Mesenchymal stem cell (in vitro differentiated cells and primary cell): ENCODE data around the gene NLE1.

ENCODE experiments used
- DNase-seq: peaks from one replicate; pipeline ENCODE4 v3.0.0-alpha.2; 2013
- H2AFZ ChIP-seq: one replicate; pipeline ENCODE4 v1.6.1; 2013; ENCODE audit warnings: low read depth, mild to moderate bottlenecking, control low read depth, inconsistent platforms, low read length, moderate library complexity
- H2AK5ac ChIP-seq: 2 replicates; pipeline ENCODE4 v1.6.1; 2013; ENCODE audit warnings: low read length, moderate library complexity, mild to moderate bottlenecking, inconsistent platforms; ENCODE audit not compliant: severe bottlenecking
- H2BK120ac ChIP-seq: one replicate; pipeline ENCODE4 v1.6.1; 2013; ENCODE audit warnings: low read depth, mild to moderate bottlenecking, inconsistent platforms, low read length, moderate library complexity
- H2BK12ac ChIP-seq, 2 experiments: one replicate each; pipeline ENCODE4 v1.6.1; 2013; ENCODE audit warnings: inconsistent platforms in 2 of 2, low read length in 2 of 2, mild to moderate bottlenecking in 2 of 2, moderate library complexity in 2 of 2, control low read depth in 1 of 2
- H2BK15ac ChIP-seq: one replicate; pipeline ENCODE4 v1.6.1; 2013; ENCODE audit warnings: mild to moderate bottlenecking, low read depth, inconsistent platforms; ENCODE audit not compliant: poor library complexity, severe bottlenecking
- H2BK5ac ChIP-seq: 2 replicates; pipeline ENCODE4 v1.6.1; 2013; ENCODE audit warnings: low read depth, mild to moderate bottlenecking, low read length, control low read depth, inconsistent platforms; ENCODE audit not compliant: poor library complexity, severe bottlenecking
- H3K14ac ChIP-seq, 2 experiments: one replicate each; pipeline ENCODE4 v1.6.1; 2013; ENCODE audit warnings: inconsistent platforms in 2 of 2, low read length in 2 of 2, control low read depth in 1 of 2, mild to moderate bottlenecking in 1 of 2, moderate library complexity in 1 of 2
- H3K18ac ChIP-seq, 2 experiments: one replicate each; pipeline ENCODE4 v1.6.1; 2013; ENCODE audit warnings: inconsistent platforms in 2 of 2, low read length in 2 of 2, control low read depth in 1 of 2, low read depth in 1 of 2, mild to moderate bottlenecking in 1 of 2
- H3K23ac ChIP-seq, 2 experiments: one replicate each; pipeline ENCODE4 v1.6.1; 2013; ENCODE audit warnings: inconsistent platforms in 2 of 2, low read length in 2 of 2, mild to moderate bottlenecking in 2 of 2, moderate library complexity in 2 of 2, control low read depth in 1 of 2
- H3K27ac ChIP-seq: 2 replicates; pipeline ENCODE4 v1.5.1; 2013; ENCODE audit warnings: mild to moderate bottlenecking, moderate library complexity, low read length, control low read depth, inconsistent platforms; ENCODE audit not compliant: poor library complexity, severe bottlenecking
- H3K27me3 ChIP-seq, 2 experiments: 2 replicates each; pipeline versions ENCODE4 v1.6.1 to v1.7.0; 2013; ENCODE audit warnings: low read length in 2 of 2, mild to moderate bottlenecking in 2 of 2, moderate library complexity in 2 of 2, control low read depth in 1 of 2, inconsistent platforms in 1 of 2; ENCODE audit not compliant: control insufficient read depth in 1 of 2, insufficient read depth in 1 of 2
- H3K36me3 ChIP-seq, 2 experiments: 2 replicates each; pipeline versions ENCODE4 v1.6.1 to v1.7.0; 2013; ENCODE audit warnings: low read length in 2 of 2, control low read depth in 1 of 2, inconsistent platforms in 1 of 2, low read depth in 1 of 2, mild to moderate bottlenecking in 1 of 2; ENCODE audit not compliant: insufficient read depth in 2 of 2, control insufficient read depth in 1 of 2
- H3K4ac ChIP-seq, 2 experiments: one replicate each; pipeline ENCODE4 v1.6.1; 2013; ENCODE audit warnings: inconsistent platforms in 2 of 2, low read length in 2 of 2, mild to moderate bottlenecking in 2 of 2, moderate library complexity in 2 of 2, control low read depth in 1 of 2, low read depth in 1 of 2
- H3K4me1 ChIP-seq: 2 replicates; pipeline ENCODE4 v1.6.1; 2013; ENCODE audit warnings: low read depth, low read length, control low read depth; ENCODE audit not compliant: control insufficient read depth, insufficient read depth
- H3K4me2 ChIP-seq: 2 replicates; pipeline ENCODE4 v1.6.1; 2013; ENCODE audit warnings: low read length, mild to moderate bottlenecking, inconsistent platforms; ENCODE audit not compliant: poor library complexity, severe bottlenecking
- H3K4me3 ChIP-seq, 2 experiments: 2 replicates each; pipeline versions ENCODE4 v1.5.1 to v1.7.0; 2013; ENCODE audit warnings: low read length in 2 of 2, mild to moderate bottlenecking in 2 of 2, control low read depth in 1 of 2, low read depth in 1 of 2; ENCODE audit not compliant: insufficient read depth in 1 of 2
- H3K79me1 ChIP-seq: replicated peaks from 2 replicates; pipeline ENCODE4 v1.6.1; 2013; ENCODE audit warnings: mild to moderate bottlenecking, control low read depth, low read length, inconsistent platforms; ENCODE audit not compliant: poor library complexity, severe bottlenecking
- H3K9ac ChIP-seq: 2 replicates; pipeline ENCODE4 v1.7.0; 2013; ENCODE audit warnings: mild to moderate bottlenecking, low read length, moderate library complexity
- H3K9me3 ChIP-seq: 2 replicates; pipeline ENCODE4 v1.7.0; 2013; ENCODE audit warnings: mild to moderate bottlenecking, low read length; ENCODE audit not compliant: control insufficient read depth
- H4K8ac ChIP-seq: one replicate; pipeline ENCODE4 v1.6.1; 2013; ENCODE audit warnings: inconsistent platforms, mild to moderate bottlenecking, low read length, moderate library complexity
- H4K91ac ChIP-seq: one replicate; pipeline ENCODE4 v1.6.1; 2013; ENCODE audit warnings: mild to moderate bottlenecking, low read length, inconsistent platforms
- WGBS: methylation state at CpG from one replicate; pipeline ENCODE4 v1.1.7; 2013; ENCODE audit warnings: mixed read lengths; 5-methylcytosine and 5-hydroxymethylcytosine counted together

NLE1 gene

DNA sequence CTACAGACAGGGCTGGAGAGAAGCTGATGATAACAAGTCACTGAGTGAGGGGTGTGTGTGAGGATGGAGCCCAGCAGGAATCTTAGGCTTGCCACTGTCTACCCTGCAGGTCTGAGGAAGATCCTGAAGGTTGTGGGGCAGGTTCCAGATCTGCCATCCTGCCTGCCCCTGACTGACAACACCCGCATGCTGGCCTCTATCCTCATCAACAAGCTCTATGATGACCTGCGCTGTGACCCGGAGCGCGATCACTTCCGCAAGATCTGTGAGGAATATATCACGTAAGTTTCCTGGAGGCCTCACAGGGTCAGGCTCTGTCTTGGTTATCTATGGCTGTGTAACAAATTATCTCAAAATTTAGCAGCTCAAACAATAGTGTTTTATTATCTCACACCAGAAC, 21.8 kb upstream of the NLE1 start:
- no peak overlapping the region for H2BK12ac ChIP-seq
- H3K4me1 ChIP-seq, result no peaks in the 10 kb centered on the region
- WGBS, result 100% methylated on average over 7 of the region's 7 CpGs
- H3K79me1 ChIP-seq, result no peaks in the 10 kb centered on the region
- H2BK120ac ChIP-seq, result no peak overlapping the region
- H3K18ac ChIP-seq, result no peak overlapping the region
- H3K4me3 ChIP-seq, result no peak overlapping the region
- no peak overlapping the region for H4K8ac ChIP-seq
- no peaks in the 10 kb centered on the region for H3K36me3 ChIP-seq
- H3K27me3 ChIP-seq, result peaks cover 23 to 26% of the 10 kb centered on the region in 2 experiments
- no peak overlapping the region for H2AFZ ChIP-seq
- H3K23ac ChIP-seq, result no peak overlapping the region
- no peak overlapping the region for H4K91ac ChIP-seq
- no peak overlapping the region for H2BK5ac ChIP-seq
- no peak overlapping the region for H2AK5ac ChIP-seq
- H3K9ac ChIP-seq, result no peak overlapping the region
- H2BK15ac ChIP-seq, result no peak overlapping the region
- H3K27ac ChIP-seq, result no peak overlapping the region
- H3K4me2 ChIP-seq, result no peak overlapping the region
- H3K14ac ChIP-seq, result no peak overlapping the region
- H3K4ac ChIP-seq, result no peak overlapping the region
- no peak for DNase-seq
- H3K9me3 ChIP-seq, result no peaks in the 10 kb centered on the region

GRCh38 chr17:35162755-35163154, 20.7 kb upstream of the NLE1 start:
- H3K14ac ChIP-seq, result no peak overlapping the region
- no peak overlapping the region for H2BK12ac ChIP-seq
- H4K8ac ChIP-seq, result no peak overlapping the region
- WGBS, result 76% methylated on average over 4 of the region's 4 CpGs
- no peak overlapping the region for H3K4me2 ChIP-seq
- no peak overlapping the region for H3K9ac ChIP-seq
- no peak for DNase-seq
- no peak overlapping the region for H2BK15ac ChIP-seq
- H2AFZ ChIP-seq, result no peak overlapping the region
- peaks cover 23 to 29% of the 10 kb centered on the region in 2 experiments for H3K27me3 ChIP-seq
- H3K36me3 ChIP-seq, result no peaks in the 10 kb centered on the region
- no peak overlapping the region for H2BK120ac ChIP-seq
- no peak overlapping the region for H4K91ac ChIP-seq
- H3K4ac ChIP-seq, result no peak overlapping the region
- H3K27ac ChIP-seq, result no peak overlapping the region
- no peak overlapping the region for H2AK5ac ChIP-seq
- no peaks in the 10 kb centered on the region for H3K79me1 ChIP-seq
- H3K4me3 ChIP-seq, result no peak overlapping the region
- H3K23ac ChIP-seq, result no peak overlapping the region
- no peaks in the 10 kb centered on the region for H3K4me1 ChIP-seq
- H3K9me3 ChIP-seq, result no peaks in the 10 kb centered on the region
- H3K18ac ChIP-seq, result no peak overlapping the region
- no peak overlapping the region for H2BK5ac ChIP-seq

DNA sequence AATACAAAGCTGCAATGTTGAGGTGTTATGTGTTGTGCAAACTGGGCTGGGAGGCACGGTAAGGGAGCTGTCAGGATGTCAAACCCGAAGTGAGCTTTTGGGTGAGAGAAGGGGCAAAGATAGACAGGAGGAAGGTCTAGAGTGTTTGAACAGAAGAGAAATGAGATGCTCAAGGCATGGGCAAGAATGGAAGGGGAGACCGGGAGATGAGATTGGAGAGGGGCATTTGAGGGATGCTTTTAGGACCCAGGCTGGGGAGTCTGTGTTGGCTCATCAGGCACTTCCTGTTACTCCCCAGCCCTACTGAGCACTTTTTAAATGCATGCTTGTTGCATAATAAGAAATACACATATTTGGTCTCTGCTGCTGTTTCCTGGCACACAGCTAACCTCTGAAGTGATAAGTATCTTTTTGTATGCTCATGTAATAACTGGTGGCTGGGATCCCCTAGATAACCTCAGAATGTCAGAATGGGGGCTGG, 19.2 kb upstream of the NLE1 start:
- 55% methylated on average over 3 of the region's 3 CpGs for WGBS
- DNase-seq, result no peak
- no peak overlapping the region for H2AK5ac ChIP-seq

GRCh38 chr17:35160354-35161201, 18.5 kb upstream of the NLE1 start:
- no peak overlapping the region for H3K27ac ChIP-seq
- H2BK15ac ChIP-seq, result no peak overlapping the region
- no peak overlapping the region for H2BK5ac ChIP-seq
- H3K18ac ChIP-seq, result no peak overlapping the region
- no peak overlapping the region for H3K9ac ChIP-seq
- H2BK12ac ChIP-seq, result no peak overlapping the region
- H3K4me3 ChIP-seq, result no peak overlapping the region
- no peaks in the 10 kb centered on the region for H3K9me3 ChIP-seq
- H3K4me2 ChIP-seq, result no peak overlapping the region
- WGBS, result 77% methylated on average over 13 of the region's 13 CpGs
- no peaks in the 10 kb centered on the region for H3K4me1 ChIP-seq
- H4K8ac ChIP-seq, result no peak overlapping the region
- no peak overlapping the region for H3K4ac ChIP-seq
- no peaks in the 10 kb centered on the region for H3K36me3 ChIP-seq
- H4K91ac ChIP-seq, result no peak overlapping the region
- no peak overlapping the region for H2BK120ac ChIP-seq
- H3K27me3 ChIP-seq, result peaks cover 21 to 23% of the 10 kb centered on the region in 2 experiments
- no peak for DNase-seq
- H2AK5ac ChIP-seq, result no peak overlapping the region
- H2AFZ ChIP-seq, result no peak overlapping the region
- no peak overlapping the region for H3K14ac ChIP-seq
- H3K79me1 ChIP-seq, result no peaks in the 10 kb centered on the region
- no peak overlapping the region for H3K23ac ChIP-seq

More for the DNA sequence above, 19.2 kb upstream of the NLE1 start:
- H3K27ac ChIP-seq, result no peak overlapping the region
- no peak overlapping the region for H2AFZ ChIP-seq
- no peak overlapping the region for H3K4me3 ChIP-seq
- H2BK12ac ChIP-seq, result no peak overlapping the region
- H3K79me1 ChIP-seq, result no peaks in the 10 kb centered on the region
- H2BK5ac ChIP-seq, result no peak overlapping the region
- no peak overlapping the region for H4K8ac ChIP-seq
- no peak overlapping the region for H3K9ac ChIP-seq
- H3K4me1 ChIP-seq, result no peaks in the 10 kb centered on the region
- H3K18ac ChIP-seq, result no peak overlapping the region
- H3K4ac ChIP-seq, result no peak overlapping the region
- H3K9me3 ChIP-seq, result no peaks in the 10 kb centered on the region
- no peak overlapping the region for H3K4me2 ChIP-seq
- H3K14ac ChIP-seq, result no peak overlapping the region
- no peaks in the 10 kb centered on the region for H3K36me3 ChIP-seq
- H4K91ac ChIP-seq, result no peak overlapping the region
- no peak overlapping the region for H3K23ac ChIP-seq
- H2BK120ac ChIP-seq, result no peak overlapping the region
- peaks cover 21 to 23% of the 10 kb centered on the region in 2 experiments for H3K27me3 ChIP-seq
- no peak overlapping the region for H2BK15ac ChIP-seq
